Measurements from ENCODE around the gene RESP18.
"Not testable (repeated sequence)": the region's sequence is repeated elsewhere in the genome, so short reads cannot be mapped to it uniquely, and the experiment has no call there.

RESP18 gene

GRCh38 chr2:219291394-219291793 is 41.1 kb downstream of the RESP18 start:
- DNase-seq: no peak

GRCh38 chr2:219290381-219291171 is 42.0 kb downstream of the RESP18 start:
- DNase-seq: no peak

GRCh38 chr2:219289537-219290361 is 42.8 kb downstream of the RESP18 start:
- DNase-seq: no peak

- no peak for DNase-seq
Measured at GRCh38 chr2:219289195-219289536, 43.4 kb downstream of the RESP18 start.

GRCh38 chr2:219287580-219288265 is 44.8 kb downstream of the RESP18 start:
- no peak for DNase-seq

GRCh38 chr2:219287116-219287440 is 45.5 kb downstream of the RESP18 start:
- DNase-seq: not testable (repeated sequence)

- DNase-seq: no peak
Measured at GRCh38 chr2:219286436-219287115, 46.0 kb downstream of the RESP18 start.

- peak; percentile 11 to 36 for DNase-seq
Measured at GRCh38 chr2:219285894-219286425, 46.6 kb downstream of the RESP18 start.

- no peak for DNase-seq
Measured at GRCh38 chr2:219285373-219285735, 47.2 kb downstream of the RESP18 start.

GRCh38 chr2:219284501-219285372 is 47.8 kb downstream of the RESP18 start:
- no peak for DNase-seq

GRCh38 chr2:219282943-219283581 is 49.5 kb downstream of the RESP18 start:
- DNase-seq: no peak

- no peak for DNase-seq
Measured at GRCh38 chr2:219282375-219282774, 50.2 kb downstream of the RESP18 start.

GRCh38 chr2:219281588-219281987 is 51.0 kb downstream of the RESP18 start:
- DNase-seq: no peak

GRCh38 chr2:219280651-219281050 is 51.9 kb downstream of the RESP18 start:
- no peak for DNase-seq

- no peak for DNase-seq
Measured at GRCh38 chr2:219279916-219280516, 52.5 kb downstream of the RESP18 start.

- peak; percentile 92 to 97 for DNase-seq
Measured at GRCh38 chr2:219279151-219279915, 53.2 kb downstream of the RESP18 start, which contains the start of gene DNAJB2. Gene DNAJB2, plus strand, starts transcription at chr2:219279366. Its CDS starts 468 bp downstream, at chr2:219279834.

- DNase-seq: no peak
Measured at GRCh38 chr2:219278655-219279150, 53.8 kb downstream of the RESP18 start.

GRCh38 chr2:219277703-219278654 is 54.6 kb downstream of the RESP18 start:
- DNase-seq: peak; percentile 61 to 74

Measured in NCI-H524 (cell line).